Ishikawa (cell line): ENCODE data around the gene ELP5.
A peak's percentile ranks its signal among the peaks of the same experiment; 100 is the strongest.

Experiments
- CEBPB ChIP-seq: IDR thresholded peaks from 2 replicates; pipeline ENCODE4 v1.6.1; 2012
- CREB1 ChIP-seq: IDR thresholded peaks from 2 replicates; pipeline ENCODE4 v1.6.1; 2012; ENCODE audit warnings: low read depth
- EGR1 ChIP-seq: IDR thresholded peaks from 2 replicates; pipeline ENCODE4 v1.6.1; 2012
- EP300 ChIP-seq: IDR thresholded peaks from 2 replicates; pipeline ENCODE4 v1.6.1; 2012; ENCODE audit warnings: borderline replicate concordance
- FOXM1 ChIP-seq: IDR thresholded peaks from 2 replicates; pipeline ENCODE4 v1.6.1; 2012; ENCODE audit warnings: low read depth, borderline replicate concordance
- NFIC ChIP-seq: IDR thresholded peaks from 2 replicates; pipeline ENCODE4 v1.6.1; 2012
- RAD21 ChIP-seq: IDR thresholded peaks from 2 replicates; pipeline ENCODE4 v1.6.1; 2012; ENCODE audit warnings: low read depth
- TAF1 ChIP-seq: IDR thresholded peaks from 2 replicates; pipeline ENCODE4 v1.6.1; 2012; ENCODE audit warnings: low read depth, mild to moderate bottlenecking
- TCF12 ChIP-seq: IDR thresholded peaks from 2 replicates; pipeline ENCODE4 v1.6.1; 2012; ENCODE audit warnings: low read depth
- TEAD4 ChIP-seq: IDR thresholded peaks from 2 replicates; pipeline ENCODE4 v1.6.1; 2012
- YY1 ChIP-seq: IDR thresholded peaks from 2 replicates; pipeline ENCODE4 v1.6.1; 2012; ENCODE audit warnings: low read depth
- ZBTB7A ChIP-seq: IDR thresholded peaks from 2 replicates; pipeline ENCODE4 v1.6.1; 2012; ENCODE audit warnings: low read depth
- TF ChIP-seq, protein P1 (sequence below): IDR thresholded peaks from 2 replicates; pipeline ENCODE4 v1.6.1; 2012
- TF ChIP-seq, protein P2 (sequence below): IDR thresholded peaks from 2 replicates; pipeline ENCODE4 v1.6.1; 2012
- TF ChIP-seq, protein P3 (sequence below): IDR thresholded peaks from 2 replicates; pipeline ENCODE4 v1.6.1; 2012; ENCODE audit warnings: low read depth, mild to moderate bottlenecking

Gene ELP5

DNA sequence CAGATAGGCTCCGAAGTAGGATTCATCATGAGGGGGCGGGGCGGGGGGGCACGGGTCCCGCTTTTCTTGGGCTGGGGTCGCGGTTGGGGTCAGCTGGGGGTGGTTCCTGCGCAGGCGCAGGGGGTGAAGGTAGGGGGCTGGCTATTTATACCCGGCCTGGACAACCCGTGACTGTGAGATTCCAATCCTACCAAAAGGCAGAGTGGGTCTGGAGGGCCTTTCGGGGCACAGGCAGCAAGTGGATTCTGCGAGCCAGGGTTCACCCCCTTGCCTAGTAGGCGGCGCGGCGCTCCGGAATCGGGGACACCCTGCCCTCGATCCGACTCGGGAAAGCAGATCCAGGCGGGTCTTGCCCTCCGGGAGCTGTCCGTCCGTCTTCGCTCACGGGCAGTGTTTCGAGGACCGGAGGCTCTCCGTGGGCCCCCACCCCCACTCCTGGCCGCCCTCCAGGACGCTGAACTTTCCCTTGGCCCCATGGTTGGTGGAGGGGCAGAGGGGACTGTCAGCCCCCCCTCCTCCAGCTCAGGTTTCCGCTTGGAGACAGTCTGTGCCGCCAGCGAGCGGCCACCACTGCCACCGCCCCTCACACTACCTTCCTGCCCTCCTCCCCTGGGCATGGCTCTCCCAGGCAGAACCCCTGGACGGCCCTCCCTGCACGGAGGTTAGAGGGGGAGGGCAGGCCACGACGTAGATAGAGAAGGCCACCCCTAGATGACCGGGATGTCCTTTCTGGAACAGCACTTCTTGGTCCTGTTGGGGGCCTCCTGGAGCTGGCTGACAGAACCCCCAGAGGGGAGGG is 30.1 kb downstream of the ELP5 start:
- TF ChIP-seq TAF1 (no peak), ZBTB7A (0 out of 2 replicates have a peak, but pooled peaks have one; percentile 3)

DNA sequence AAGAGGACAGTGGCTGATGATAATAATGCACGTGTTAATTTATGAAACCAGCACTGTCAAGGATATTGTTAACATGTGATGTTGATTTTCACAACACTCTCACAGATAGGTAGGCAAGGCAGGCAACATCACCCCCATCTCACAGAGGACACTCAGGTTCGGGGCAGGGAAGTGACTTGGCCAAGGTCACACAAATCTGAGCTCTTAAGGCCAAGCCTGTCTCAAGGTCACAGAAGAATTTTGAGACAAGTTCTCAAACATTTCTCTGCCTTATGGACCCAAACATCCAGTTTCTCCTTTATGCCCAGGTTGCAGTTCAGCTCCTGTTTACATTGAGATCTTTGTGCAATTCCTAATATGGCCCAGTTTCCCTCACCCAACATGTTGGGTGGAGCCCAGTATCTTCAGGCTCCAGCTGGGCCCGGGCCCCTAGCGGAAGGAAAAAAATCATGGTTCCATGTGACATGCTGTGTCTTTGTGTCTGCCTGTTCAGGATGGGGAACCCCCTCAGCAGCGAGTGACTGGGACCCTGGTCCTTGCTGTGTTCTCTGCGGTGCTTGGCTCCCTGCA is 30.8 kb downstream of the ELP5 start:
- TF ChIP-seq NFIC: no peak
- no peak for TF ChIP-seq TCF12
- TF ChIP-seq ZBTB7A: no peak
- no peak for TF ChIP-seq RAD21
- TF ChIP-seq, protein P1, sequence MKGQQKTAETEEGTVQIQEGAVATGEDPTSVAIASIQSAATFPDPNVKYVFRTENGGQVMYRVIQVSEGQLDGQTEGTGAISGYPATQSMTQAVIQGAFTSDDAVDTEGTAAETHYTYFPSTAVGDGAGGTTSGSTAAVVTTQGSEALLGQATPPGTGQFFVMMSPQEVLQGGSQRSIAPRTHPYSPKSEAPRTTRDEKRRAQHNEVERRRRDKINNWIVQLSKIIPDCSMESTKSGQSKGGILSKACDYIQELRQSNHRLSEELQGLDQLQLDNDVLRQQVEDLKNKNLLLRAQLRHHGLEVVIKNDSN: no peak
- TF ChIP-seq CEBPB: no peak
- TF ChIP-seq, protein P2, sequence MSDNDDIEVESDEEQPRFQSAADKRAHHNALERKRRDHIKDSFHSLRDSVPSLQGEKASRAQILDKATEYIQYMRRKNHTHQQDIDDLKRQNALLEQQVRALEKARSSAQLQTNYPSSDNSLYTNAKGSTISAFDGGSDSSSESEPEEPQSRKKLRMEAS: no peak
- TF ChIP-seq YY1: no peak
- no peak for TF ChIP-seq TEAD4
- no peak for TF ChIP-seq FOXM1
- no peak for TF ChIP-seq EP300

DNA sequence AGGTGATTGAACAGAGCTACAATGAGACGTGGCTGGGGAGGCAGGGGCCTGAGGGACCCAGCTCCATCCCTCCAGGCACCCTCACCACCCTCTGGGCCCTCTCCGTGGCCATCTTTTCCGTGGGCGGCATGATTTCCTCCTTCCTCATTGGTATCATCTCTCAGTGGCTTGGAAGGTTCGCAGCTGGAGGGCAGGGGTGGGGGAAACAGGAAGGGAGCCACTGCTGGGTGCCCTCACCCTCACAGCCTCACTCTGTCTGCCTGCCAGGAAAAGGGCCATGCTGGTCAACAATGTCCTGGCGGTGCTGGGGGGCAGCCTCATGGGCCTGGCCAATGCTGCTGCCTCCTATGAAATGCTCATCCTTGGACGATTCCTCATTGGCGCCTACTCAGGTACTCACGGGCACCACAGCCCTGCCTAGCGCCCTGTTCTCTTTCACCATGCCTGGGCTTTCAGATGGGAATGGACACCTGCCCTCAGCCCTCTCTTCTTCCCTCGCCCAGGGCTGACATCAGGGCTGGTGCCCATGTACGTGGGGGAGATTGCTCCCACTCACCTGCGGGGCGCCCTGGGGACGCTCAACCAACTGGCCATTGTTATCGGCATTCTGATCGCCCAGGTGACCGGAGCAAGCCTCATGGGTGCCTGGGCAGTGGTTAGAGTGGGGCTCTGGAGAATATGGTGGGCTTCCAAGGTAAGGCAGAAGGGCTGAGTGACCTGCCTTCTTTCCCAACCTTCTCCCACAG is 31.6 kb downstream of the ELP5 start:
- TF ChIP-seq CEBPB (no peak), TAF1 (no peak), FOXM1 (no peak), EGR1 (no peak), YY1 (no peak), TEAD4 (no peak), TCF12 (no peak), CREB1 (no peak), EP300 (no peak), ZBTB7A (no peak), RAD21 (no peak), NFIC (no peak)
- TF ChIP-seq, protein P2: no peak
- TF ChIP-seq, protein P3, sequence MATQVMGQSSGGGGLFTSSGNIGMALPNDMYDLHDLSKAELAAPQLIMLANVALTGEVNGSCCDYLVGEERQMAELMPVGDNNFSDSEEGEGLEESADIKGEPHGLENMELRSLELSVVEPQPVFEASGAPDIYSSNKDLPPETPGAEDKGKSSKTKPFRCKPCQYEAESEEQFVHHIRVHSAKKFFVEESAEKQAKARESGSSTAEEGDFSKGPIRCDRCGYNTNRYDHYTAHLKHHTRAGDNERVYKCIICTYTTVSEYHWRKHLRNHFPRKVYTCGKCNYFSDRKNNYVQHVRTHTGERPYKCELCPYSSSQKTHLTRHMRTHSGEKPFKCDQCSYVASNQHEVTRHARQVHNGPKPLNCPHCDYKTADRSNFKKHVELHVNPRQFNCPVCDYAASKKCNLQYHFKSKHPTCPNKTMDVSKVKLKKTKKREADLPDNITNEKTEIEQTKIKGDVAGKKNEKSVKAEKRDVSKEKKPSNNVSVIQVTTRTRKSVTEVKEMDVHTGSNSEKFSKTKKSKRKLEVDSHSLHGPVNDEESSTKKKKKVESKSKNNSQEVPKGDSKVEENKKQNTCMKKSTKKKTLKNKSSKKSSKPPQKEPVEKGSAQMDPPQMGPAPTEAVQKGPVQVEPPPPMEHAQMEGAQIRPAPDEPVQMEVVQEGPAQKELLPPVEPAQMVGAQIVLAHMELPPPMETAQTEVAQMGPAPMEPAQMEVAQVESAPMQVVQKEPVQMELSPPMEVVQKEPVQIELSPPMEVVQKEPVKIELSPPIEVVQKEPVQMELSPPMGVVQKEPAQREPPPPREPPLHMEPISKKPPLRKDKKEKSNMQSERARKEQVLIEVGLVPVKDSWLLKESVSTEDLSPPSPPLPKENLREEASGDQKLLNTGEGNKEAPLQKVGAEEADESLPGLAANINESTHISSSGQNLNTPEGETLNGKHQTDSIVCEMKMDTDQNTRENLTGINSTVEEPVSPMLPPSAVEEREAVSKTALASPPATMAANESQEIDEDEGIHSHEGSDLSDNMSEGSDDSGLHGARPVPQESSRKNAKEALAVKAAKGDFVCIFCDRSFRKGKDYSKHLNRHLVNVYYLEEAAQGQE: no peak
- TF ChIP-seq, protein P1: no peak

DNA sequence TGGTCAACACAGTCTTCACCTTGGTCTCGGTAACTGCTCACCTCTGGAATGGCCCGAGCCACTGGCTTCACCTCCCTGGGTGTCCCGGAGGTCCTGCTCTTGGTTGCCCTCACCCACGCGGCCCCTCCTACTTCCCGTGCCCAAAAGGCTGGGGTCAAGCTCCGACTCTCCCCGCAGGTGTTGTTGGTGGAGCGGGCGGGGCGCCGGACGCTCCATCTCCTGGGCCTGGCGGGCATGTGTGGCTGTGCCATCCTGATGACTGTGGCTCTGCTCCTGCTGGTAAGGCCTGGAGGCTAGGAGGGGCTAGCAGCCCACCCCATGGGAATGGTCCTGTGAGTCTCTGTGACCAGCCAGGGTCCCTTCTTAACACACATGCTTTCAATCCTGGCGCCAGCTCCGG is 32.9 kb downstream of the ELP5 start:
- TF ChIP-seq EGR1 (no peak), TEAD4 (no peak), RAD21 (no peak), FOXM1 (no peak), CREB1 (no peak), NFIC (no peak), YY1 (no peak), TCF12 (no peak), CEBPB (no peak), TAF1 (no peak), ZBTB7A (no peak), EP300 (no peak)
- TF ChIP-seq, protein P2: no peak
- TF ChIP-seq, protein P1: no peak
- TF ChIP-seq, protein P3: no peak

DNA sequence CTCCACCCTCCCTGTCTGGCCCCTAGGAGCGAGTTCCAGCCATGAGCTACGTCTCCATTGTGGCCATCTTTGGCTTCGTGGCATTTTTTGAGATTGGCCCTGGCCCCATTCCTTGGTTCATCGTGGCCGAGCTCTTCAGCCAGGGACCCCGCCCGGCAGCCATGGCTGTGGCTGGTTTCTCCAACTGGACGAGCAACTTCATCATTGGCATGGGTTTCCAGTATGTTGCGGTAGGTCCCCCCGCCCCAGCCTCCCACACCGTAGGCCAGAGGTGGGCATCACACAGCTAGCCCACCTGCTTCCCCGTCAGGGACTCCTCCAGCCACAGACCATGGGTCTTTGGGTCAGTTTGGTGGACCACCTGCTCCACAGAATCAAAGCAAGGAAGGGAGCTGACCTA is 33.7 kb downstream of the ELP5 start:
- TF ChIP-seq, protein P1: no peak
- TF ChIP-seq CEBPB (no peak), RAD21 (no peak), NFIC (no peak)
- TF ChIP-seq, protein P2: no peak
